Colonic mucosa (tissue), 4 donors: Measurements from ENCODE around the gene PLOD1. TPM values are rescaled to one million over a fixed set of nuclear protein-coding genes. Genes with fewer than 3 reads are reported as not detected.

Experiments used
- DNase-seq: peaks from one replicate; pipeline ENCODE4 v3.0.0-alpha.2; 2020
- H3K27ac ChIP-seq: fragments of 200-600 bp; one replicate; pipeline ENCODE4 v1.8.0; 2021
- H3K27me3 ChIP-seq: fragments of 200-600 bp; one replicate; pipeline ENCODE4 v1.8.0; 2021
- H3K36me3 ChIP-seq: fragments of 200-600 bp; one replicate; pipeline ENCODE4 v1.8.0; 2021
- H3K4me1 ChIP-seq: fragments of 200-600 bp; one replicate; pipeline ENCODE4 v1.8.0; 2021; ENCODE audit warnings: mild to moderate bottlenecking
- H3K4me3 ChIP-seq: fragments of 200-600 bp; one replicate; pipeline ENCODE4 v1.8.0; 2021
- H3K9ac ChIP-seq, 2 donors: one replicate each; pipeline ENCODE4 v1.7.0; 2013; ENCODE audit warnings: control low read depth in 2 of 2, low read depth in 2 of 2, low read length in 2 of 2
- H3K9me3 ChIP-seq: fragments of 200-600 bp; one replicate; pipeline ENCODE4 v1.8.0; 2021
- intact Hi-C: fragments of 100-400 bp; cut with DNase I; formaldehyde crosslinking; loops from one replicate; pipeline ENCODE4 v1.14.1; 2022
- total RNA-seq, 2 donors: library from RNA; stranded (reverse); fragmentation: NEBNext Ultra II Directional in 1 of 2; extraction: Animal tissue kit (Norgen Biotek cat#: 25700) in 1 of 2; gene quantifications; one replicate each; pipeline ENCODE4 v1.2.1, GENCODE V29; 2021
- TF ChIP-seq, protein P1 (sequence below): fragments of 200-600 bp; IDR thresholded peaks from one replicate; pipeline ENCODE4 v1.8.0; 2022; ENCODE audit warnings: antibody characterized with exemption, mild to moderate bottlenecking
- donor health status: healthy.
- donor health status: DM: no; HTN: no; CAD: no.
- donor health status: DM: no; HTN: no; CAD: no.

PLOD1 gene
- total RNA-seq, 2 donors from 2014 or later, result 72.5 to 83.9 TPM

DNA sequence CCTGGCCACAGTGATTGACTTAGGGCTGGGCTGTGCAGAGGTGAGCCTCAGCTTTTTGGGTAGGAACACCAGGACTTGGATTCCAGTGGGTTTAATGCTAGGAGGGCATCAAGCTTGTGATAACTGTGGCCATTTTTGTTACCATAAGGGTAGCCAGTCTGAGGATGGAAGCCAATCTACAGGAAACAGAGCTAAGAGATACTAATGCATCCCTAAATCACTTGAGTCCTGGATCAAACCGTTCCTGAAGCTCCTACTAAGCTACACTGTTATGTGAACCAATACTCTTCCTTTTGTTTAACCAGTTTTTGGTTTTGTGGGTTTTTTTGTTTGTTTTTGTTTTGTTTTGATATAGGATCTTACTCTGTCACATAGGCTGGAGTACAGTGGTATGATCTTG lies 20.5 kb upstream of the PLOD1 start:
- Histone ChIP-seq H3K27ac (no peak overlapping the region), H3K27me3 (no peaks in the 10 kb centered on the region), H3K4me1 (no peaks in the 10 kb centered on the region), H3K4me3 (no peak overlapping the region), H3K9ac (no peak overlapping the region), H3K36me3 (no peaks in the 10 kb centered on the region), H3K9me3 (no peaks in the 10 kb centered on the region)
- no peak for DNase-seq
- TF ChIP-seq, protein P1, sequence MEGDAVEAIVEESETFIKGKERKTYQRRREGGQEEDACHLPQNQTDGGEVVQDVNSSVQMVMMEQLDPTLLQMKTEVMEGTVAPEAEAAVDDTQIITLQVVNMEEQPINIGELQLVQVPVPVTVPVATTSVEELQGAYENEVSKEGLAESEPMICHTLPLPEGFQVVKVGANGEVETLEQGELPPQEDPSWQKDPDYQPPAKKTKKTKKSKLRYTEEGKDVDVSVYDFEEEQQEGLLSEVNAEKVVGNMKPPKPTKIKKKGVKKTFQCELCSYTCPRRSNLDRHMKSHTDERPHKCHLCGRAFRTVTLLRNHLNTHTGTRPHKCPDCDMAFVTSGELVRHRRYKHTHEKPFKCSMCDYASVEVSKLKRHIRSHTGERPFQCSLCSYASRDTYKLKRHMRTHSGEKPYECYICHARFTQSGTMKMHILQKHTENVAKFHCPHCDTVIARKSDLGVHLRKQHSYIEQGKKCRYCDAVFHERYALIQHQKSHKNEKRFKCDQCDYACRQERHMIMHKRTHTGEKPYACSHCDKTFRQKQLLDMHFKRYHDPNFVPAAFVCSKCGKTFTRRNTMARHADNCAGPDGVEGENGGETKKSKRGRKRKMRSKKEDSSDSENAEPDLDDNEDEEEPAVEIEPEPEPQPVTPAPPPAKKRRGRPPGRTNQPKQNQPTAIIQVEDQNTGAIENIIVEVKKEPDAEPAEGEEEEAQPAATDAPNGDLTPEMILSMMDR, result no peak
- intact Hi-C loops, result loop anchor here (5.0 kb wide), 1 partner anchor 43 kb away; no protein-coding TSS in a partner anchor

GRCh38 chr1:11918799-11919519 lies 15.6 kb upstream of the PLOD1 start:
- no peak overlapping the region for H3K9ac ChIP-seq
- TF ChIP-seq, protein P1, result no peak
- no peaks in the 10 kb centered on the region for H3K36me3 ChIP-seq
- no peak overlapping the region for H3K4me3 ChIP-seq
- no peak overlapping the region for H3K27ac ChIP-seq
- intact Hi-C loops, result no loop called here
- no peaks in the 10 kb centered on the region for H3K9me3 ChIP-seq
- H3K4me1 ChIP-seq, result peaks cover 5% of the 10 kb centered on the region
- no peaks in the 10 kb centered on the region for H3K27me3 ChIP-seq
- no peak for DNase-seq

DNA sequence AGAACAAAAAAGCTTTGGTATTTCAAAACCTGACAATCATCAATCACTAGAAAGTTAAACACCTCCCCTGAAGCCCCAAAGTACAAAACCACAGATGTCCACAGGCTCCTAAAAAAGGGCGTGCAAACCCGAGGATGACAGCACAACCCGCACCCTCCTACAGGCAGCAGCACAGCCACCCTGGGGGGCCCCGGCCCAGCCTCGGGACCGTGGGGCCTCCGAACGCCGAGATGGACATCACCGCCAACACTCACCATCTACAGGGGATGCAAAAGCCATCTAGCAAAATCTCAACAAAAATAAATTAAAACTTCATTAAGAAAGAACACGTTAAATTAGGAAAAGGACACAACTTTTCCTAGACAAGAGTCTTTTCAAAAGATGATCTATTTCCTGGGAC lies 14.9 kb upstream of the PLOD1 start:
- Histone ChIP-seq H3K36me3 (no peaks in the 10 kb centered on the region), H3K4me1 (peaks cover 5% of the 10 kb centered on the region)

GRCh38 chr1:11920239-11920903 lies 14.1 kb upstream of the PLOD1 start:
- H3K27me3 ChIP-seq, result no peaks in the 10 kb centered on the region
- H3K9me3 ChIP-seq, result no peaks in the 10 kb centered on the region
- H3K9ac ChIP-seq, result no peak overlapping the region
- peaks cover 5% of the 10 kb centered on the region for H3K4me1 ChIP-seq
- no peak for DNase-seq
- H3K4me3 ChIP-seq, result no peak overlapping the region
- intact Hi-C loops, result no loop called here
- TF ChIP-seq, protein P1, result no peak
- no peaks in the 10 kb centered on the region for H3K36me3 ChIP-seq
- H3K27ac ChIP-seq, result no peak overlapping the region

More for the DNA sequence above, 14.9 kb upstream of the PLOD1 start:
- Histone ChIP-seq H3K27me3 (no peaks in the 10 kb centered on the region), H3K27ac (no peak overlapping the region), H3K9me3 (no peaks in the 10 kb centered on the region), H3K4me3 (no peak overlapping the region), H3K9ac (no peak overlapping the region)
- TF ChIP-seq, protein P1, result no peak
- DNase-seq, result no peak
- intact Hi-C loops, result no loop called here

DNA sequence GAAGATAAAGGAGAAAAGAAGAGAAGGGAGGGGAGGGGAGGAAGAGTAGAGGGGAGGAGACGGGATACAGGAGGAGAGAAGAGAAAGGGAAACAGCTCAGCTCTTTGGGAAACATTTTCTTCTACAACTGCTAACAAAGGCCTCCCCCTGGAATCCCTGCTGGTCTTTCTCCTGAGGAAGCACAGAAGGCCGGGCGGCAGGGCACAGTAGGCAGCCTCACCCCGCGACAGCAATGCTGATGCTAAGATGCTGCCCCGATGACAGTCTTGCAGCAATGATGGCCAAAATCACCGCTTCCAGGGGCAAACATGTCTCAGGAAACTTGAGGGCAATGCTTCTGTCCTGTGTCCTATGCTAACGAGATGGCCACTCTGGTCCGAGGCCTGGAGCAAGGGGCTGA lies 13.5 kb upstream of the PLOD1 start:
- no peak overlapping the region for H3K4me3 ChIP-seq
- TF ChIP-seq, protein P1, result no peak
- no peak overlapping the region for H3K27ac ChIP-seq
- intact Hi-C loops, result no loop called here
- no peaks in the 10 kb centered on the region for H3K36me3 ChIP-seq
- no peaks in the 10 kb centered on the region for H3K9me3 ChIP-seq
- no peak overlapping the region for H3K9ac ChIP-seq
- DNase-seq, result no peak
- H3K27me3 ChIP-seq, result no peaks in the 10 kb centered on the region
- H3K4me1 ChIP-seq, result peaks cover 5% of the 10 kb centered on the region
